Right lobe of liver (tissue), 6 donors: ENCODE data around the gene ATP1B3. TPM values are rescaled to one million over a fixed set of nuclear protein-coding genes. Genes with fewer than 3 reads are reported as not detected.
A peak's percentile ranks its signal among the peaks of the same experiment; 100 is the strongest.

Experiments used
- ATAC-seq, 4 donors: fragments of 200-7000 bp; cut with Tn5 transposase; one replicate each; pipeline ENCODE4 v1.9.1; 2020; ENCODE audit warnings: mild to moderate bottlenecking in 4 of 4, moderate library complexity in 4 of 4
- DNase-seq, 3 donors: peaks; one replicate each; pipeline ENCODE4 v3.0.0-alpha.2; 2020
- H3K27ac ChIP-seq, 3 donors: fragments of 200-600 bp; one replicate each; pipeline ENCODE4 v1.8.0; 2022
- H3K27me3 ChIP-seq, 2 donors: fragments of 200-600 bp; one replicate each; pipeline ENCODE4 v1.8.0; 2022
- H3K36me3 ChIP-seq, 4 donors: fragments of 200-600 bp; sonication (generic) in 1 of 4; one replicate each; pipeline versions ENCODE4 v1.5.1 to v1.8.0; 2017 to 2022; ENCODE audit warnings: control low read depth in 1 of 4
- H3K4me1 ChIP-seq, 4 donors: fragments of 200-600 bp; sonication (generic) in 1 of 4; one replicate each; pipeline versions ENCODE4 v1.5.1 to v1.8.0; 2017 to 2022; ENCODE audit warnings: control low read depth in 1 of 4
- H3K4me3 ChIP-seq, 3 donors: fragments of 200-600 bp; one replicate each; pipeline ENCODE4 v1.8.0; 2022
- H3K9me3 ChIP-seq, 4 donors: fragments of 200-600 bp; sonication (generic) in 1 of 4; one replicate each; pipeline versions ENCODE4 v1.5.1 to v1.8.0; 2017 to 2022; ENCODE audit warnings: control low read depth in 1 of 4
- POLR2A ChIP-seq: fragments of 450-650 bp; IDR thresholded peaks from one replicate; pipeline ENCODE4 v1.6.1; 2017; ENCODE audit warnings: antibody characterized with exemption, mild to moderate bottlenecking
- WGBS: methylation state at CpG from one replicate; pipeline ENCODE4 v1.1.6; 2018; ENCODE audit warnings: low coverage, low lambda C conversion rate; ENCODE audit not compliant: insufficient coverage; ENCODE audit errors: missing lambda C conversion rate; 5-methylcytosine and 5-hydroxymethylcytosine counted together
- intact Hi-C, 2 donors: fragments of 100-400 bp; cut with DNase I; formaldehyde crosslinking; loops; one replicate each; pipeline versions ENCODE4 v1.11.2 to v1.14.1; 2022
- total RNA-seq, 6 experiments: library from RNA; depleted of rRNA in 2 of 6; stranded (reverse); fragments of >200 nt in 2 of 6; fragmentation: NEBNext Ultra II Directional in 3 of 6; extraction: Animal tissue kit (Norgen Biotek cat#: 25700) in 3 of 6; gene quantifications; one replicate each; pipeline versions ENCODE4 v1.1.0 to v1.2.4, GENCODE V29; 2016 to 2023
- TF ChIP-seq, protein P1 (sequence below), 4 donors: fragments of 200-600 bp in 3 of 4; fragments of 450-650 bp in 1 of 4; IDR thresholded peaks; one replicate each; pipeline versions ENCODE4 v1.5.1 to v1.8.0; 2016 to 2022; ENCODE audit warnings: antibody characterized with exemption in 4 of 4, mild to moderate bottlenecking in 2 of 4
- donor health status: DM: no; HTN: yes; CAD: no.
- donor health status: DM: no; HTN: no; CAD: no.
- donor health status: DM: no; HTN: no; CAD: no.
- donor health status: DM: no; HTN: yes; CAD: no.
- donor health status: DM: no; HTN: yes; CAD: no.

ATP1B3 gene
- total RNA-seq, 6 experiments from 2014 or later = 6.6 to 19.4 (median 9.3) TPM

DNA sequence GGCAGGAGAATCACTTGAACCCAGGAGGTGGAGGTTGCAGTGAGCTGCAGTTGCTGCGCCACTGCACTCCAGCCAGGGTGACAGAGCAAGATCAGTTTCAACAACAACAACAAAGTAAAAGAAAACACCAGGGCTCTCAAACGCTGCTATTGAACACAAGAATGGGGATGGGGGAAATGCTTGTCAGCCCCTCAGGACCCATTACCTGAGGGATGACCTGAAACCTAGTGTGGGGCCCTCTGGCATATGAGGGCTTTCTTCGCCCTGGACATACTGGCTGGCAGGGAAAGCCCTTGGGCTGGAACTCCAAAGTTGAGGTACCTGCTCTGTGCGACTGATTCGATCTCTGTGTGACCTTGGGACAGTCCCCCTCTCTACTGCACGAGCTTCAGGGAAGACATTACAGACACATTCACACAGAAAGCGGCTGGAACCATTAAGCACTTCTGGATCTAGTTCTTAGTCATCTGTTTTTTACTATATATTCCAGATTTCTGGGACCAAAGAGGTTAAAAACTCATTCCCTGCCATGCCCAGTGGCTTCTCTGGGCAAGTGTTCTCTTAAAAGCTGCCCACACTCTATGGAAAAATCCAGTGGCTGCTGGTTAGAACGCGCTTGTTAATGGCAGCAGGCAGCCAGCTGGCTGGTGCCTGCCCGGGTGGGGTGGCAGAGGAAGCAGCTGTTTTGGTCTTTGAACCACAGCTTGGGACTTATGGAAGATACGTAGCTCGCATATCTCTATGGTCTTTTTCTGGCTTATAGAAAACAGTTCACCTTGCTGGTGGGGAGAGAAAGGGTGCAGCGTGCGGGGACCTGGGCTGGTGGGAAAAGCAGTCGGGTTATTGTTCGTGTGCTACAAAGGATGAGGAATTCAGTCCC is 57.2 kb downstream of the ATP1B3 start:
- intact Hi-C loops = no loop called here
- Histone ChIP-seq H3K9me3 (no peaks in the 10 kb centered on the region), H3K4me3 (no peak overlapping the region), H3K27me3 (no peaks in the 10 kb centered on the region), H3K36me3 (no peaks in the 10 kb centered on the region), H3K4me1 (no peaks in the 10 kb centered on the region), H3K27ac (no peak overlapping the region)
- no peak for TF ChIP-seq POLR2A
- TF ChIP-seq, protein P1, sequence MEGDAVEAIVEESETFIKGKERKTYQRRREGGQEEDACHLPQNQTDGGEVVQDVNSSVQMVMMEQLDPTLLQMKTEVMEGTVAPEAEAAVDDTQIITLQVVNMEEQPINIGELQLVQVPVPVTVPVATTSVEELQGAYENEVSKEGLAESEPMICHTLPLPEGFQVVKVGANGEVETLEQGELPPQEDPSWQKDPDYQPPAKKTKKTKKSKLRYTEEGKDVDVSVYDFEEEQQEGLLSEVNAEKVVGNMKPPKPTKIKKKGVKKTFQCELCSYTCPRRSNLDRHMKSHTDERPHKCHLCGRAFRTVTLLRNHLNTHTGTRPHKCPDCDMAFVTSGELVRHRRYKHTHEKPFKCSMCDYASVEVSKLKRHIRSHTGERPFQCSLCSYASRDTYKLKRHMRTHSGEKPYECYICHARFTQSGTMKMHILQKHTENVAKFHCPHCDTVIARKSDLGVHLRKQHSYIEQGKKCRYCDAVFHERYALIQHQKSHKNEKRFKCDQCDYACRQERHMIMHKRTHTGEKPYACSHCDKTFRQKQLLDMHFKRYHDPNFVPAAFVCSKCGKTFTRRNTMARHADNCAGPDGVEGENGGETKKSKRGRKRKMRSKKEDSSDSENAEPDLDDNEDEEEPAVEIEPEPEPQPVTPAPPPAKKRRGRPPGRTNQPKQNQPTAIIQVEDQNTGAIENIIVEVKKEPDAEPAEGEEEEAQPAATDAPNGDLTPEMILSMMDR (IDR thresholded peaks at IDR 0.05) = no peak
- no peak for DNase-seq
- no peak for ATAC-seq
- 87% methylated on average over 12 of the region's 16 CpGs for WGBS

GRCh38 chr3:141934354-141934753 is 57.9 kb downstream of the ATP1B3 start:
- Histone ChIP-seq H3K4me3 (no peak overlapping the region), H3K36me3 (no peaks in the 10 kb centered on the region), H3K9me3 (no peaks in the 10 kb centered on the region), H3K27ac (no peak overlapping the region), H3K27me3 (no peaks in the 10 kb centered on the region), H3K4me1 (no peaks in the 10 kb centered on the region)
- DNase-seq = no peak
- TF ChIP-seq, protein P1 (IDR thresholded peaks at IDR 0.05) = no peak
- TF ChIP-seq POLR2A = no peak
- intact Hi-C loops = no loop called here
- 89% methylated on average over 4 of the region's 4 CpGs for WGBS
- ATAC-seq = no peak

GRCh38 chr3:141938011-141938500 is 61.6 kb downstream of the ATP1B3 start:
- ATAC-seq = peak in 1 of 4 donors; percentile 11
- Histone ChIP-seq H3K4me3 (no peak overlapping the region), H3K9me3 (no peaks in the 10 kb centered on the region), H3K27me3 (no peaks in the 10 kb centered on the region), H3K4me1 (no peaks in the 10 kb centered on the region), H3K36me3 (no peaks in the 10 kb centered on the region), H3K27ac (no peak overlapping the region)
- no peak for TF ChIP-seq POLR2A
- TF ChIP-seq, protein P1 (IDR thresholded peaks at IDR 0.05) = no peak
- intact Hi-C loops = no loop called here
- DNase-seq = no peak
- WGBS = 100% methylated on average over 1 of the region's 20 CpGs

DNA sequence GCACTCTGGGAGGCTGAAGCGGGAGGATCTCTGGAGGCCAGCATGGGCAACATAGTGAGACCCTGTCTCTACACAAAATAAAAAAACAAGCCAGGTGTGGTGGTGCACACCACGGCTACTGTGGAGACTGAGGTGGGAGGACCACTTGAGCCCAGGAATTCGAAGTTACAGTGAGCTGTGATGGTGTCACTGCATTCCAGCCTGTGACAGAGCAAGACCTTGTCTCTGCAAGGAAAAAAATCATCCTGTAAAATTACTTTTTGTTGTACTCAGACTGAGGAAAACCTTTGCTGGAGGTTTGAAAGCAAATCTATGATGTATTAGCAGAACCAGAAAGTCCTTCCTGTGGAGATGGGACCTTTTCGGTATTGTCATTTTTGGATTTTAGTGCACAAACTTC is 63.3 kb downstream of the ATP1B3 start:
- TF ChIP-seq, protein P1 (IDR thresholded peaks at IDR 0.05) = no peak
- no peak for TF ChIP-seq POLR2A
- H3K27ac ChIP-seq = no peak overlapping the region
- no peaks in the 10 kb centered on the region for H3K9me3 ChIP-seq
- no peaks in the 10 kb centered on the region for H3K36me3 ChIP-seq
- ATAC-seq (no peak), DNase-seq (peak in 1 of 3 donors; percentile 6)
- H3K4me3 ChIP-seq = no peak overlapping the region
- no peaks in the 10 kb centered on the region for H3K4me1 ChIP-seq
- intact Hi-C loops = no loop called here
- no peaks in the 10 kb centered on the region for H3K27me3 ChIP-seq
- WGBS = 96% methylated on average over 4 of the region's 4 CpGs
